ENCODE results near the gene CHIT1. TPM values are rescaled to one million over a fixed set of nuclear protein-coding genes. Genes with fewer than 3 reads are reported as not detected.

CHIT1 gene
- total and polyA plus RNA-seq, 2 of the 8 experiments (the other 6 are each of a cell fraction or from before 2014, with no cell fraction given), result not detected

DNA sequence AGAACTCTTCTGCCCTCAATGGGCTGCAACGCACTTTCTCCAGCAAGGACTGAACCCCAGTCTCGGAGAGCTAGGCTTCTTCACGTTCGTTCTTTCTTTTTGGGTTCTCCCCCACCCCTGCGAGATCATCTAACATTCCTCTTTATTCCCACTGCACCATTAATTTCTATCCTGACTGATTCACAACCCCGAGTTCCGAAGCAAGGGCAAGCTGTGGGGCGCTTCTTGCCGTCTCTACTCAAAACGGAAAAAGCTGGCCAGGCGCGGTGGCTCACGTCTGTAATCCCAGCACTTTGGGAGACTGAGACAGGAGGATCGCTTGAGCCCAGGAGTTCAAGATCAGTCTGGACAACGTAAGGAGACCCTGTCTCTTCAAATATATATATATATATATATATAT lies 38.4 kb upstream of the CHIT1 start:
- ChIA-PET POLR2A (ENCODE audit: partially characterized antibody) (interaction anchor here (0.8 to 2.3 kb wide), 4 partner anchors 60 to 242 kb away, joined by 3 to 7 read pairs (median 4); partner anchors contain the start of gene PPFIA4), CTCF (ENCODE audit: partially characterized antibody) (interaction anchor here (0.6 to 39.0 kb wide), 80 partner anchors 10 to 1443 kb away, joined by 3 to 785 read pairs (median 6); partner anchors contain the start of genes ADORA1, BTG2, FMOD and KLHL12)
- Histone ChIP-seq H3K56ac (replicated peaks; ENCODE audit: insufficient read length, low read depth, low read length) (no peak overlapping the region), H2AK5ac (ENCODE audit: low read depth, low read length) (no peak overlapping the region), H3K18ac (ENCODE audit: extremely low read depth, low read length) (no peak overlapping the region; the same call in 1 of the 2 replicates), H2AFZ (ENCODE audit: low read length) (peak overlapping the region; percentile 95; the same call in 1 of the 2 replicates), H3K79me2 (ENCODE audit: control insufficient read depth in 1 of 2, insufficient read depth in 2 of 2, low read length in 2 of 2) (no peaks in the 10 kb centered on the region), H2BK20ac (ENCODE audit: low read length) (no peak overlapping the region), H2BK15ac (ENCODE audit: low read length) (no peak overlapping the region), H3K14ac (ENCODE audit: insufficient read length) (no peak overlapping the region), H3K27me3 (replicated peaks in 1 of 4; ENCODE audit: control insufficient read depth in 3 of 4, extremely low read depth in 1 of 4, insufficient read depth in 3 of 4, low read length in 3 of 4) (peaks cover 0 to 9% (median 5%) of the 10 kb centered on the region in 4 experiments; a peak in 4 of 7 replicates), H4K20me1 (replicated peaks in 1 of 2; ENCODE audit: control insufficient read depth in 1 of 2, insufficient read depth in 2 of 2, low read length in 2 of 2) (no peaks in the 10 kb centered on the region), H4K91ac (replicated peaks; ENCODE audit: insufficient read length, low read length) (no peak overlapping the region), H3K4ac (replicated peaks; ENCODE audit: insufficient read length, low read depth, low read length) (no peak overlapping the region), H2BK120ac (replicated peaks; ENCODE audit: low read depth, low read length) (no peak overlapping the region), H3K79me1 (ENCODE audit: low read depth, low read length) (no peaks in the 10 kb centered on the region), H3K23me2 (ENCODE audit: low read depth, low read length) (0 out of 2 replicates have a peak, but pooled peaks cover 2% of the 10 kb centered on the region), H3K27ac (ENCODE audit: low read depth, low read length) (no peak overlapping the region), H3K4me3 (ENCODE audit: extremely low read depth in 1 of 4, insufficient read depth in 2 of 4, low read depth in 3 of 4, low read length in 4 of 4) (peak overlapping the region; percentile 50 to 70 (median 56)), H3K9me3 (ENCODE audit: insufficient read depth in 2 of 2, low read depth in 1 of 2, low read length in 1 of 2) (no peaks in the 10 kb centered on the region), H4K5ac (ENCODE audit: insufficient read length, low read depth, low read length) (no peak overlapping the region), H2BK12ac (ENCODE audit: low read depth, low read length) (no peak overlapping the region; the same call in 1 of the 2 replicates), H3K4me1 (replicated peaks in 1 of 4; ENCODE audit: control insufficient read depth in 3 of 4, insufficient read depth in 4 of 4, low read length in 3 of 4) (peaks cover 0 to 3% (median 1%) of the 10 kb centered on the region in 4 experiments; a peak in 2 of 7 replicates), H2BK5ac (ENCODE audit: low read depth, low read length) (no peak overlapping the region), H3K4me2 (ENCODE audit: insufficient read depth in 1 of 2, low read depth in 2 of 2, low read length in 2 of 2) (peak overlapping the region; percentile 12 to 81; a peak in 3 of 4 replicates), H3K23ac (ENCODE audit: insufficient read length) (no peak overlapping the region), H4K8ac (ENCODE audit: extremely low read depth, insufficient read depth, low read length) (no peak overlapping the region), H3K9ac (replicated peaks in 1 of 4; ENCODE audit: extremely low read depth in 1 of 4, low read depth in 3 of 4, low read length in 3 of 4) (no peak overlapping the region), H3K36me3 (ENCODE audit: control insufficient read depth in 2 of 4, insufficient read depth in 4 of 4, low read length in 3 of 4) (no peaks in the 10 kb centered on the region)
- FAIRE-seq (no peak), DNase-seq (ENCODE audit: low read depth in 1 of 2, low spot score in 2 of 2) (no peak)
- WGBS, 2 experiments (ENCODE audit: extremely low coverage in 1 of 2, insufficient coverage in 1 of 2, insufficient read length in 1 of 2, insufficient replicate concordance in 2 of 2, low coverage in 1 of 2, low lambda C conversion rate in 2 of 2, missing lambda C conversion rate in 1 of 2), result 72% methylated on average over 15 of the region's 15 CpGs; no CpG with 5 or more reads in 1 of the 2 experiments
- TF ChIP-seq SP2 (IDR thresholded peaks at IDR 0.05; ENCODE audit: low read length) (no peak), TEAD4 (IDR thresholded peaks at IDR 0.05; ENCODE audit: low read depth, low read length) (no peak), ASH2L (IDR thresholded peaks at IDR 0.05; ENCODE audit: low read length) (no peak), POU5F1 (IDR thresholded peaks at IDR 0.05; ENCODE audit: low read depth, low read length) (no peak), CEBPB (IDR thresholded peaks at IDR 0.05; ENCODE audit: low read depth, low read length) (no peak), RNF2 (IDR thresholded peaks at IDR 0.05; ENCODE audit: borderline replicate concordance, low read depth, low read length, missing control alignments, poor library complexity, severe bottlenecking) (no peak), KDM5A (IDR thresholded peaks at IDR 0.05; ENCODE audit: low read length) (no peak), SP4 (IDR thresholded peaks at IDR 0.05; ENCODE audit: low read length) (no peak), JUN (IDR thresholded peaks at IDR 0.05; ENCODE audit: low read depth, low read length) (no peak), CHD2 (IDR thresholded peaks at IDR 0.05; ENCODE audit: low read length) (no peak), TCF12 (IDR thresholded peaks at IDR 0.05; ENCODE audit: low read depth, low read length) (no peak), SIRT6 (IDR thresholded peaks at IDR 0.05; ENCODE audit: low read length) (no peak), EZH2 (IDR thresholded peaks at IDR 0.05; ENCODE audit: low read depth, low read length, severe bottlenecking) (no peak), SRF (IDR thresholded peaks at IDR 0.05; ENCODE audit: low read depth, low read length) (no peak), KDM4A (IDR thresholded peaks at IDR 0.05; ENCODE audit: low read depth, low read length, severe bottlenecking) (no peak)

All from H1 (cell line).